Measurements from ENCODE around the gene ARAF.
"Not testable (repeated sequence)": the region's sequence is repeated elsewhere in the genome, so short reads cannot be mapped to it uniquely, and the experiment has no call there.

ARAF gene

GRCh38 chrX:47560934-47561658 is at the start of gene ARAF:
Gene ARAF, plus strand, starts transcription at chrX:47561205. Its CDS starts 1,763 bp downstream, at chrX:47562968.
- peak; percentile 91 for DNase-seq

GRCh38 chrX:47512383-47512782 is 48.6 kb upstream of the ARAF start:
- not testable (repeated sequence) for DNase-seq

- not testable (repeated sequence) for DNase-seq
Observed at GRCh38 chrX:47513034-47513965, 47.7 kb upstream of the ARAF start.

GRCh38 chrX:47514533-47515235 is 46.3 kb upstream of the ARAF start:
- DNase-seq, result no peak

GRCh38 chrX:47515941-47516665 is 44.9 kb upstream of the ARAF start:
- no peak for DNase-seq

GRCh38 chrX:47518144-47518543 is 42.9 kb upstream of the ARAF start:
- DNase-seq, result no peak

GRCh38 chrX:47523297-47523696 is 37.7 kb upstream of the ARAF start:
- peak; percentile 57 for DNase-seq

- no peak for DNase-seq
Observed at GRCh38 chrX:47523713-47524166, 37.3 kb upstream of the ARAF start.

- DNase-seq, result no peak
Observed at GRCh38 chrX:47529548-47529947, 31.5 kb upstream of the ARAF start.

GRCh38 chrX:47530049-47530448 is 31.0 kb upstream of the ARAF start:
- no peak for DNase-seq

- no peak for DNase-seq
Observed at GRCh38 chrX:47539860-47540259, 21.1 kb upstream of the ARAF start.

GRCh38 chrX:47540754-47541538 is 20.1 kb upstream of the ARAF start:
- DNase-seq, result peak; percentile 61

GRCh38 chrX:47543496-47543895 is 17.5 kb upstream of the ARAF start:
- no peak for DNase-seq

- peak; percentile 66 for DNase-seq
Observed at GRCh38 chrX:47556045-47556623, 4.9 kb upstream of the ARAF start.

GRCh38 chrX:47558436-47558835 is 2.6 kb upstream of the ARAF start:
- DNase-seq, result no peak

- no peak for DNase-seq
Observed at GRCh38 chrX:47560179-47560933, 649 bp upstream of the ARAF start.

- DNase-seq, result no peak
Observed at GRCh38 chrX:47561659-47562151, 700 bp downstream of the ARAF start.

- DNase-seq, result no peak
Observed at GRCh38 chrX:47562615-47563243, 1.7 kb downstream of the ARAF start.

GRCh38 chrX:47563801-47564315 is 2.9 kb downstream of the ARAF start:
- DNase-seq, result no peak

Data from NCI-H1105 (cell line).